Stimulated activated CD4-positive, alpha-beta T cell treated with anti-CD3 and anti-CD28 coated beads, Interleukin-15, amount 100 ng/mL, for 48 hours (primary cell): ENCODE data around the gene ZNF792.
A peak's percentile ranks its signal among the peaks of the same experiment; 100 is the strongest.
"Not testable (repeated sequence)": the region's sequence is repeated elsewhere in the genome, so short reads cannot be mapped to it uniquely, and the experiment has no call there.

Experiments used
- DNase-seq, 2 donors: peaks; one replicate each; pipeline ENCODE4 v3.0.0-alpha.2; 2020; ENCODE audit warnings: low read depth in 2 of 2

ZNF792 gene

GRCh38 chr19:34998777-34999497, 34.9 kb upstream of the ZNF792 start:
- no peak for DNase-seq

DNA sequence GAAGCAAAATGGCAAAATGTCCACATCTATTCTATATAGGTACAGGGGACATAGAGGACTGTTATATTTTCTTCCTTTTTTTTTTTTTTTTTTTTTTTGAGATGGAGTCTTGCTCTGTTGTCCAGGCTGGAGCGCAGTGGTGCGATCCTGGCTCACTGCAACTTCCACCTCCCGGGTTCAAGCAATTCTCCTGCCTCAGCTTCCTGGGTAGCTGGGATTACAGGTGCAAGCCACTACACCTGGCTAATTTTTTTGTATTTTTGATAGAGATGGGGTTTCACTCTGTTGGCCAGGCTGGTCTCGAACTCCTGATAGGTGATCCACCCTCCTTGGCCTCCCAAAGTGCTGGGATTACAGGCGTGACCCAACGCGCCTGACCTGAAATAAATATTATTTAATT, 34.2 kb upstream of the ZNF792 start:
- DNase-seq, result not testable (repeated sequence)

DNA sequence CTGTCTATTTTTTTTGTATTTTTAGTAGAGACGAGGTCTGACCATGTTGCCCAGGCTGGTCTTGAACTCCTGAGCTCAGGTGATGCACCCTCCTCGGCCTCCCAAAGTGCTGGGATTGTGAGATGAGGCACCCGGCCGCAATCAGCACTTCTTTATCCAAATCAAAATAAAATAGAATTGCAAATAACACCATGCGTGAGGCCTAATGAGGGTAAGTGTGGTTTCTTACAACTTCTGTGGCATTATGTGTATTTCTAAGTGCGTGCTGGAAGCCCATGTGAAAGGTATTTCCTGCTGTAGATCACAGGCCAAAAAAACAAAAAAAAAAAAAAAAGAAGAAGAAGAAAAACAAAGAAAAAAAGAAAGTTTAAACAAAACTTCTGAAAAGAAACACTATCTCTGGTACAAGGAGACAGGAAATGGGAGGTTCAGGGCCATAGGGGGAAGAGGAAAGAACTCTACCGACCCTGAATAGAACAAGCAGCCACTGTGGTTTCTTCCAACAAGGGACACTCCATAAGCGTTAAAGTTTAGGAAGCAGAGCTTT, 33.1 kb upstream of the ZNF792 start:
- DNase-seq, result no peak

GRCh38 chr19:34995551-34995950, 31.5 kb upstream of the ZNF792 start:
- no peak for DNase-seq

DNA sequence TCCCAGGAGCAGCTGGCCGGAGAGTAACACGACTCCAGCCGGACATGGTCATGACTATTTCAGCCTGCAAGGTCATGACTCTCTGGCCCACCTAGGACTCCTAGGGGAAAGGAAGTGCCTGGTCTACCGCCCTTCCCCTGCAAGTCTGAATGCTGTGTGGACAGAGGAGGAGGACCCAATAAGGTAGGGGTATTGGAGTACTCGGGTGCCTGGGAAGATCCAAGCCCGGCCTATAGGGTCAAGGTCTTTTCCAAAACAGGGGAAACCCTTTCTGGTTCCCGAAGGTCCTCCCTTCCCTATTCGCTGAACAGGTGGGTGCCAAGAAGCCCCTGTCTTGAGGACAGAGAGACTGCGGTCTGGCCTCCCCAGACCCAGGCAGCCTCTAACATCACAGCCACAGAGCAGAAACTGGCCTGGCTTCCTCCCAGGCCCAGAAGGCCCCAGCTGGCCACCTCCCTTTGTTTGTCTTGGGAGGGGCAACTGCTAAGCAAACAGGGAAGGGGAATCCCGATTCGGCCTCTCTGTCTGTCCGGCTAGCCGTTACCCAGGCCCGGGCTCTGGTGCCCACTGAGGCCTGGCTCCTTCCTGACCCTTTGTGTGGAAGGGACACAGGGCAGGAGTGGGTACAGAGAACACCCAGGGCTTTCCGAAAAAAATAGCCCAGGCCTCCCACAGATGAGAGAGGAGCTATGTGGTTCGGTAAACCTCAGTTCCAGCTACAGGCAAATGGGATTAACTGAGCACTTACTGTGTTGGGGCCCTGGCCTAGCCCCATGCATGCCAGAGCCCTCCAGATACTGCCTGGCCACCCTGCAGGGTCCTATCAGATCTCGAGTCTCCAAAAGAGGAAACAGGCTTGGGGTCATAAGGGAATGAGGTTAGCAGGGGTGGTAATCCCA, 30.9 kb upstream of the ZNF792 start:
- DNase-seq, result no peak

DNA sequence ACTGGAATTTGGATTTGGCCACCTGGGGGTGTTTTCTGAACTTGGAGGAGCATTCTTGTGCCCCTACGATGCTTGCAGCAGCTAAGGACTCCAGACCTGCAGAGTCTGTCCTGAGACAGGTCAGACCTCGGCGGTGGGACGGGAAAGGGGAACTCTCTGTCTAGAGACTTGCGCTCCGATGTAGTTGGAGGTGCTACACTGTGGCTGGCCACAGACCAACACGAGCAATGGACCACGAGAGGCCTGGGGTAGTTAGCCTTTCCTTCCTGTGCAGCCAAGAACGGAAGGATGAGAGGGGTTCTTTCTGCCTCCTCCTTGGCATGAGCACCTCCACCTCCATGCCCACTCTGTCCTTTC, 30.2 kb upstream of the ZNF792 start:
- DNase-seq, result no peak

GRCh38 chr19:34992582-34992981, 28.6 kb upstream of the ZNF792 start:
- not testable (repeated sequence) for DNase-seq

- DNase-seq, result no peak
Observed at GRCh38 chr19:34991542-34992333, 27.7 kb upstream of the ZNF792 start.

DNA sequence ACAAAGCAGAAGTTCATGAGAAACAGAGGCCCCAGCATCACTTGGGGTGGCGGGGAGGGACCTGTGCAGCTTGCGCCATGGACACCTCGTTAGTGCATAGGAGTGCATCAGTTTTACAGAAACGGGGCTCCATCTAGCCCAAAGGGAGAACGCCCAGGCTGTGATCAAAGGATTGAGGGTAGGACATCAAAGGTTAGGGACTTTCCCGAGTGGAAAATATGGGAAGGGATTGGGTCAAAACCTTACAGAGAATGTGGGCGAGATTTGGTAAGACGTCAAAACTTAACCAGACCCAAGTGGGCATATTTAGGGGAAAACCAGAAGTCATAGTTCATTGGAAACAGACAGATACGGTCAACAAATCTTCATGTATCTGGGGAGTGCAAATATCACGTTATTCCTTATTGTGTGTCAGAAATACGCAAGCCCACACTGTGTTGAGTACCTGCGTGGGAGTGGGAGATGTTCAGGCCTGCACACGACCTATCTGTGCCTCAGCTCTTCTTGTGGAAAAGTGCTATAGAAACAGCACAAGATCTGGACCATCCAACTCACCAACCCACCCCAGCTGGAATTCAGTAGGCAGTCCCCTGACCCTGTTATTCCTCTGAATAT, 26.7 kb upstream of the ZNF792 start:
- peak; percentile 56 to 60 for DNase-seq

GRCh38 chr19:34989298-34989697, 25.3 kb upstream of the ZNF792 start:
- DNase-seq, result no peak

GRCh38 chr19:34988119-34988518, 24.1 kb upstream of the ZNF792 start:
- no peak for DNase-seq

GRCh38 chr19:34985249-34986022, 21.4 kb upstream of the ZNF792 start:
- no peak for DNase-seq

DNA sequence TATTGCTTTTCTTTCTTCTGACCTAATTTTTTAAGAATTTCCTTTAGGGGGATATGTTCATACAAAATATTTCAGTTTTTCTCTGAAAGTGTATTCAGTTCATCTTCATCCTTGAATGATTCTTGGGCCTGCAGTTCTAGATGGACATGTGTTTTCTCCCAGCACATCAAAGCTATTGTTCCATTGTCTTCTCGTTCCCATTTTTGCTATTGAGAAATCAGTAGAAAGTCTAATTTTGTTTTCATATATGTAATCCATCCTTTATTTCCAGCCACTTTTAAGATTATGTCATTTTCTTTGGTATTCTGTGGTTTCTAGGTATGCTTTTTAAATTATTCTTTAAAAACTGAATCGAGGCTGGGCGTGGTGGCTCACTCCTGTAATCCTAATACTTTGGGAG, 20.3 kb upstream of the ZNF792 start:
- DNase-seq, result no peak

GRCh38 chr19:34983786-34984185, 19.8 kb upstream of the ZNF792 start:
- no peak for DNase-seq

- no peak for DNase-seq
Observed at GRCh38 chr19:34982275-34982674, 18.2 kb upstream of the ZNF792 start.

- DNase-seq, result no peak
Observed at GRCh38 chr19:34979819-34980640, 16.0 kb upstream of the ZNF792 start.

DNA sequence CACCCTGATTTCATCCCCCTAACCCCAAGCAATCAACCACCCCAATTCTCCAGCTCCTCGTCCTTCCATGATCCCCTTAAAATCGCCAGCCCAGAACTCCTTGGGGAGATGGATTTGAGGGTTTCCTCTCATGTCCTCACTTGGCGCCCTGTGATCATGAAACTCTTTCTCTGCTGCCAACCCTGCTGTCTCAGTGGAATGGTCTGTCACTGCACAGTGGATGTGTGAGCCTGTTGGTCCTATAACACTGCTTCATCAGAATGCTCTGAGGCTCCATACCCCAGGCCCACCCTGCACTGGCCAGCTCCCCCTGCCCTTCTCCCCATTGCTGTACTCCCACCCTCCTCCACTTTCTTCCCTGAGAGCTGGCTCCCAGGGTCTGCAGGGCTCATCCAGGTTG, 12.6 kb upstream of the ZNF792 start:
- no peak for DNase-seq

GRCh38 chr19:34975056-34975455, 11.0 kb upstream of the ZNF792 start:
- DNase-seq, result no peak

- DNase-seq, result no peak
Observed at GRCh38 chr19:34974646-34975045, 10.6 kb upstream of the ZNF792 start.

GRCh38 chr19:34972163-34972705, 8.2 kb upstream of the ZNF792 start:
- DNase-seq, result no peak
